A673 (cell line): ENCODE data around the gene MRPL30.

Experiments
- CTCF ChIP-seq: fragments of 300-800, 200-600 bp; sonication (generic); conservative IDR thresholded peaks from 2 replicates; pipeline ENCODE4 v1.5.1; 2017; ENCODE audit warnings: low read depth, mild to moderate bottlenecking, antibody characterized with exemption, low read length, moderate library complexity, mixed read lengths
- EZH2 ChIP-seq: fragments of 200-600 bp; sonication (generic); IDR thresholded peaks from 2 replicates; pipeline ENCODE4 v1.6.1; 2017; ENCODE audit warnings: borderline replicate concordance, low read depth, mild to moderate bottlenecking, mixed read lengths, antibody characterized with exemption, low read length; ENCODE audit not compliant: poor library complexity, severe bottlenecking

GRCh38 chr2:99242151-99242550 lies 61.2 kb downstream of the MRPL30 start:
- TF ChIP-seq CTCF (no peak), EZH2 (no peak)
